K562 (cell line): ENCODE results near the gene SUCNR1. TPM values are rescaled to one million over a fixed set of nuclear protein-coding genes. Genes with fewer than 3 reads are reported as not detected.

Experiments used
- ARHGAP35 ChIP-seq: fragments of 450-650 bp; IDR thresholded peaks from 2 replicates; pipeline ENCODE4 v1.6.1; 2018; ENCODE audit not compliant: partially characterized antibody
- BMI1 ChIP-seq: fragments of 150-350 bp; IDR thresholded peaks from 2 replicates; pipeline ENCODE4 v1.6.1; 2014; ENCODE audit warnings: low read length
- CBX1 ChIP-seq: sonication (generic); IDR thresholded peaks from 2 replicates; pipeline ENCODE4 v1.6.1; 2016; ENCODE audit warnings: antibody characterized with exemption, low read depth, mild to moderate bottlenecking
- CHD2 ChIP-seq: IDR thresholded peaks from 2 replicates; pipeline ENCODE4 v1.6.1; 2011; ENCODE audit warnings: low read depth, low read length
- DACH1 ChIP-seq: fragments of 450-650 bp; IDR thresholded peaks from 2 replicates; pipeline ENCODE4 v1.6.1; 2018; ENCODE audit not compliant: partially characterized antibody
- DEAF1 ChIP-seq: fragments of 450-650 bp; formaldehyde crosslinking; IDR thresholded peaks from 2 replicates; pipeline ENCODE4 v1.4.0; 2020; ENCODE audit warnings: mild to moderate bottlenecking, moderate library complexity
- EHMT2 ChIP-seq: fragments of 450-650 bp; IDR thresholded peaks from 2 replicates; pipeline ENCODE4 v1.6.1; 2018; ENCODE audit warnings: antibody characterized with exemption
- GABPB1 ChIP-seq: sonication (generic); formaldehyde crosslinking; IDR thresholded peaks from 2 replicates; pipeline ENCODE4 v1.8.0; 2022; ENCODE audit warnings: mild to moderate bottlenecking, missing genetic modification reagents
- HCFC1 ChIP-seq: IDR thresholded peaks from 2 replicates; pipeline ENCODE4 v1.6.1; 2012; ENCODE audit warnings: low read depth, low read length, improper control_type of control experiment
- MTA2 ChIP-seq: fragments of 450-650 bp; IDR thresholded peaks from 2 replicates; pipeline ENCODE4 v1.6.1; 2016; ENCODE audit warnings: low read depth
- RBM34 ChIP-seq: fragments of 200-400 bp; formaldehyde crosslinking; IDR thresholded peaks from 2 replicates; pipeline ENCODE4 v1.6.1; 2018; ENCODE audit warnings: low read length, borderline replicate concordance; ENCODE audit not compliant: insufficient read depth
- TAF9B ChIP-seq: fragments of 450-650 bp; IDR thresholded peaks from 2 replicates; pipeline ENCODE4 v1.6.1; 2018; ENCODE audit warnings: mild to moderate bottlenecking; ENCODE audit not compliant: partially characterized antibody
- ZNF395 ChIP-seq: fragments of 200-800 bp; sonication (Bioruptor generic); IDR thresholded peaks from 2 replicates; pipeline ENCODE4 v1.6.1; 2017; ENCODE audit warnings: missing genetic modification characterization, missing compliant biosample characterization
- ZNF76 ChIP-seq: fragments of 250-450 bp; sonication (Bioruptor Pico); IDR thresholded peaks from 2 replicates; pipeline ENCODE4 v1.4.0; 2020; ENCODE audit warnings: mild to moderate bottlenecking, moderate library complexity, borderline replicate concordance
- polyA plus RNA-seq, 8 experiments: library from polyadenylated mRNA; depleted of rRNA in 4 of 8; stranded (reverse) in 5 of 8; unstranded in 3 of 8; fragments of >200 nt; fragmentation: Nextera tagmentation in 2 of 8; fragmentation: Illumina TruSeq in 1 of 8; extraction: Ambion mirVana in 2 of 8; extraction: Trizol in 1 of 8; gene quantifications; 2 replicates each; pipeline versions ENCODE4 v1.2.1 to v1.2.3, GENCODE V29; 2011 to 2014; ENCODE audit warnings: inconsistent platforms in 1 of 8, missing spikeins in 1 of 8
- total RNA-seq, 7 experiments: library from RNA; depleted of rRNA in 6 of 7; stranded (reverse); fragments of >200 nt in 6 of 7; fragmentation: Illumina TruSeq in 2 of 7; extraction: Trizol in 2 of 7; gene quantifications; 2 replicates each; pipeline versions ENCODE4 v1.2.1 to v1.2.3, GENCODE V29; 2011 to 2021; ENCODE audit warnings: low replicate concordance in 1 of 7
- TF ChIP-seq, protein P1 (sequence below): fragments of 450-650 bp; IDR thresholded peaks from 2 replicates; pipeline ENCODE4 v1.6.1; 2017; ENCODE audit warnings: antibody characterized with exemption, mild to moderate bottlenecking
- TF ChIP-seq, protein P2 (sequence below): fragments of 250-450 bp; sonication (Bioruptor Pico); IDR thresholded peaks from 2 replicates; pipeline ENCODE4 v1.4.0; 2020

The SUCNR1 gene
- total and polyA plus RNA-seq, 9 of the 15 experiments (the other 6 are each of a cell fraction or from before 2014, with no cell fraction given), result 0.04 to 0.54 (median 0.13) TPM

- TF ChIP-seq, protein P1, sequence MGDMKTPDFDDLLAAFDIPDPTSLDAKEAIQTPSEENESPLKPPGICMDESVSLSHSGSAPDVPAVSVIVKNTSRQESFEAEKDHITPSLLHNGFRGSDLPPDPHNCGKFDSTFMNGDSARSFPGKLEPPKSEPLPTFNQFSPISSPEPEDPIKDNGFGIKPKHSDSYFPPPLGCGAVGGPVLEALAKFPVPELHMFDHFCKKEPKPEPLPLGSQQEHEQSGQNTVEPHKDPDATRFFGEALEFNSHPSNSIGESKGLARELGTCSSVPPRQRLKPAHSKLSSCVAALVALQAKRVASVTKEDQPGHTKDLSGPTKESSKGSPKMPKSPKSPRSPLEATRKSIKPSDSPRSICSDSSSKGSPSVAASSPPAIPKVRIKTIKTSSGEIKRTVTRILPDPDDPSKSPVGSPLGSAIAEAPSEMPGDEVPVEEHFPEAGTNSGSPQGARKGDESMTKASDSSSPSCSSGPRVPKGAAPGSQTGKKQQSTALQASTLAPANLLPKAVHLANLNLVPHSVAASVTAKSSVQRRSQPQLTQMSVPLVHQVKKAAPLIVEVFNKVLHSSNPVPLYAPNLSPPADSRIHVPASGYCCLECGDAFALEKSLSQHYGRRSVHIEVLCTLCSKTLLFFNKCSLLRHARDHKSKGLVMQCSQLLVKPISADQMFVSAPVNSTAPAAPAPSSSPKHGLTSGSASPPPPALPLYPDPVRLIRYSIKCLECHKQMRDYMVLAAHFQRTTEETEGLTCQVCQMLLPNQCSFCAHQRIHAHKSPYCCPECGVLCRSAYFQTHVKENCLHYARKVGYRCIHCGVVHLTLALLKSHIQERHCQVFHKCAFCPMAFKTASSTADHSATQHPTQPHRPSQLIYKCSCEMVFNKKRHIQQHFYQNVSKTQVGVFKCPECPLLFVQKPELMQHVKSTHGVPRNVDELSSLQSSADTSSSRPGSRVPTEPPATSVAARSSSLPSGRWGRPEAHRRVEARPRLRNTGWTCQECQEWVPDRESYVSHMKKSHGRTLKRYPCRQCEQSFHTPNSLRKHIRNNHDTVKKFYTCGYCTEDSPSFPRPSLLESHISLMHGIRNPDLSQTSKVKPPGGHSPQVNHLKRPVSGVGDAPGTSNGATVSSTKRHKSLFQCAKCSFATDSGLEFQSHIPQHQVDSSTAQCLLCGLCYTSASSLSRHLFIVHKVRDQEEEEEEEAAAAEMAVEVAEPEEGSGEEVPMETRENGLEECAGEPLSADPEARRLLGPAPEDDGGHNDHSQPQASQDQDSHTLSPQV, result no peak
- TF ChIP-seq ZNF395 (CRISPR knock-in tag), result no peak
- TF ChIP-seq ZNF76, result no peak
- TF ChIP-seq ARHGAP35, result no peak
- TF ChIP-seq BMI1, result no peak
- TF ChIP-seq CHD2, result no peak
- peak; percentile 81 for TF ChIP-seq MTA2
- TF ChIP-seq DEAF1 (CRISPR knock-in tag), result no peak
- no peak for TF ChIP-seq CBX1
- no peak for TF ChIP-seq TAF9B
- no peak for TF ChIP-seq HCFC1
- no peak for TF ChIP-seq DACH1
- TF ChIP-seq, protein P2, sequence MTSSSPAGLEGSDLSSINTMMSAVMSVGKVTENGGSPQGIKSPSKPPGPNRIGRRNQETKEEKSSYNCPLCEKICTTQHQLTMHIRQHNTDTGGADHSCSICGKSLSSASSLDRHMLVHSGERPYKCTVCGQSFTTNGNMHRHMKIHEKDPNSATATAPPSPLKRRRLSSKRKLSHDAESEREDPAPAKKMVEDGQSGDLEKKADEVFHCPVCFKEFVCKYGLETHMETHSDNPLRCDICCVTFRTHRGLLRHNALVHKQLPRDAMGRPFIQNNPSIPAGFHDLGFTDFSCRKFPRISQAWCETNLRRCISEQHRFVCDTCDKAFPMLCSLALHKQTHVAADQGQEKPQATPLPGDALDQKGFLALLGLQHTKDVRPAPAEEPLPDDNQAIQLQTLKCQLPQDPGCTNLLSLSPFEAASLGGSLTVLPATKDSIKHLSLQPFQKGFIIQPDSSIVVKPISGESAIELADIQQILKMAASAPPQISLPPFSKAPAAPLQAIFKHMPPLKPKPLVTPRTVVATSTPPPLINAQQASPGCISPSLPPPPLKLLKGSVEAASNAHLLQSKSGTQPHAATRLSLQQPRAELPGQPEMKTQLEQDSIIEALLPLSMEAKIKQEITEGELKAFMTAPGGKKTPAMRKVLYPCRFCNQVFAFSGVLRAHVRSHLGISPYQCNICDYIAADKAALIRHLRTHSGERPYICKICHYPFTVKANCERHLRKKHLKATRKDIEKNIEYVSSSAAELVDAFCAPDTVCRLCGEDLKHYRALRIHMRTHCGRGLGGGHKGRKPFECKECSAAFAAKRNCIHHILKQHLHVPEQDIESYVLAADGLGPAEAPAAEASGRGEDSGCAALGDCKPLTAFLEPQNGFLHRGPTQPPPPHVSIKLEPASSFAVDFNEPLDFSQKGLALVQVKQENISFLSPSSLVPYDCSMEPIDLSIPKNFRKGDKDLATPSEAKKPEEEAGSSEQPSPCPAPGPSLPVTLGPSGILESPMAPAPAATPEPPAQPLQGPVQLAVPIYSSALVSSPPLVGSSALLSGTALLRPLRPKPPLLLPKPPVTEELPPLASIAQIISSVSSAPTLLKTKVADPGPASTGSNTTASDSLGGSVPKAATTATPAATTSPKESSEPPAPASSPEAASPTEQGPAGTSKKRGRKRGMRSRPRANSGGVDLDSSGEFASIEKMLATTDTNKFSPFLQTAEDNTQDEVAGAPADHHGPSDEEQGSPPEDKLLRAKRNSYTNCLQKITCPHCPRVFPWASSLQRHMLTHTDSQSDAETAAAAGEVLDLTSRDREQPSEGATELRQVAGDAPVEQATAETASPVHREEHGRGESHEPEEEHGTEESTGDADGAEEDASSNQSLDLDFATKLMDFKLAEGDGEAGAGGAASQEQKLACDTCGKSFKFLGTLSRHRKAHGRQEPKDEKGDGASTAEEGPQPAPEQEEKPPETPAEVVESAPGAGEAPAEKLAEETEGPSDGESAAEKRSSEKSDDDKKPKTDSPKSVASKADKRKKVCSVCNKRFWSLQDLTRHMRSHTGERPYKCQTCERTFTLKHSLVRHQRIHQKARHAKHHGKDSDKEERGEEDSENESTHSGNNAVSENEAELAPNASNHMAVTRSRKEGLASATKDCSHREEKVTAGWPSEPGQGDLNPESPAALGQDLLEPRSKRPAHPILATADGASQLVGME (CRISPR knock-in tag), result no peak
- TF ChIP-seq GABPB1, result no peak
- no peak for TF ChIP-seq RBM34
- TF ChIP-seq EHMT2, result no peak
These were observed 3.8 kb downstream of the SUCNR1 start (continued) for GRCh38 chr3:151877269-151877668.
